Stimulated activated CD8-positive, alpha-beta memory T cell treated with anti-CD3 and anti-CD28 coated beads, Interleukin-15, amount 100 ng/mL, for 1 hour (primary cell): ENCODE data around the gene HMCN2.
A peak's percentile ranks its signal among the peaks of the same experiment; 100 is the strongest.

Experiments
- DNase-seq: peaks from one replicate; pipeline ENCODE4 v3.0.0-alpha.2; 2020; ENCODE audit warnings: low read depth

The HMCN2 gene, protein sequence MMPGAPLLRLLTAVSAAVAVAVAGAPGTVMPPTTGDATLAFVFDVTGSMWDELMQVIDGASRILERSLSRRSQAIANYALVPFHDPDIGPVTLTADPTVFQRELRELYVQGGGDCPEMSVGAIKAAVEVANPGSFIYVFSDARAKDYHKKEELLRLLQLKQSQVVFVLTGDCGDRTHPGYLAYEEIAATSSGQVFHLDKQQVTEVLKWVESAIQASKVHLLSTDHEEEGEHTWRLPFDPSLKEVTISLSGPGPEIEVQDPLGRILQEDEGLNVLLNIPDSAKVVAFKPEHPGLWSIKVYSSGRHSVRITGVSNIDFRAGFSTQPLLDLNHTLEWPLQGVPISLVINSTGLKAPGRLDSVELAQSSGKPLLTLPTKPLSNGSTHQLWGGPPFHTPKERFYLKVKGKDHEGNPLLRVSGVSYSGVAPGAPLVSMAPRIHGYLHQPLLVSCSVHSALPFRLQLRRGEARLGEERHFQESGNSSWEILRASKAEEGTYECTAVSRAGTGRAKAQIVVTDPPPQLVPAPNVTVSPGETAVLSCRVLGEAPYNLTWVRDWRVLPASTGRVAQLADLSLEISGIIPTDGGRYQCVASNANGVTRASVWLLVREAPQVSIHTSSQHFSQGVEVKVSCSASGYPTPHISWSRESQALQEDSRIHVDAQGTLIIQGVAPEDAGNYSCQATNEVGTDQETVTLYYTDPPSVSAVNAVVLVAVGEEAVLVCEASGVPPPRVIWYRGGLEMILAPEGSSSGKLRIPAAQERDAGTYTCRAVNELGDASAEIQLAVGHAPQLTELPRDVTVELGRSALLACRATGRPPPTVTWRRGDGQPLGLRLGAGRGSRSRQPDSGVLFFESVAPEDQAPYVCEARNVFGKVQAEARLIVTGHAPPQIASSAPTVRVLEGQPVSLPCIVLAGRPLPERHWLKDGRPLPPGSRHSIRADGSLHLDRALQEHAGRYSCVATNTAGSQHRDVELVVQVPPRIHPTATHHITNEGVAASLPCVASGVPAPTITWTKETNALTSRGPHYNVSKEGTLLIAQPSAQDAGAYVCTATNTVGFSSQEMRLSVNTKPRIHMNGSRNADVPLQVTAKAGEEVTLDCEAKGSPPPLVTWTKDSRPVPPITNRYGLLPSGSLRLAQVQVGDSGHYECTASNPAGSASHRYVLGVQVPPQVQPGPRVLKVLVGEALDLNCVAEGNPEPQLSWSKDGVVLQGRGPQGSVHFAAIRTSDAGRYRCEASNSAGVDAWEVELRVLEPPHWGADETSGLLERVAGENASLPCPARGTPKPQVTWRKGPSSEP (N-terminal part only)

DNA sequence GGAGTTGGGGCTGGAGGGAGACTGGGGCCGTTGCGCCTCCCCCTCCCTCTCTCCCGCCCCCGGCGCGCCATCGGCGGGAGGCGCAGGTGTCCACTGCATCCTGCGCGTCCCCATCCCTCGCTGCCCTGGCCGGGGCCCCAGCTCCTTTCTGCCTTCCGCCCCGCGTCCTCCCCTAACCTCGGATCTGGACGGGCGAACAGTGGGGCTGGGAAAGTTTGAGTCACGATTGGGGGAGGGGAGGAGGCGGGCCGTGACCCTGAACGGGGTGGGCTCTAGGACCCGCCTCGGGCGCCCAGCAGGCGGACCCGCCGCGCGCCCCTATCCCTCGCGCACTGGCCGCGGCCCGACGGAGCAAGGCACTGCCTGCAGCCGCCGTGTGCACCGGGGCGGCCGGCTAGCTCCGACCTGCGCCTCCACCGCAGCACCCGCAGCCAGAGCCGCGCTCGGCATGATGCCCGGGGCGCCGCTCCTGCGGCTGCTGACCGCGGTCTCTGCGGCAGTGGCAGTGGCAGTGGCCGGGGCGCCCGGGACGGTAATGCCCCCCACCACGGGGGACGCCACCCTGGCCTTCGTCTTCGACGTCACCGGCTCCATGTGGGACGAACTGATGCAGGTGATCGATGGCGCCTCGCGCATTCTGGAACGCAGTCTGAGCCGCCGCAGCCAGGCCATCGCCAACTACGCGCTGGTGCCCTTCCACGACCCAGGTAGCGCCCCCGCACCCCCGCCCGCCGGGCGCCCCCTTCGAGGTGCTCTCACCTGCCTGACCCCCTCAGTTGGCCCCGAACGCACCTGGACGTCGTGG is at the start of gene HMCN2:
TSS of gene HMCN2 (plus strand) at position 330 of the 805 bp plus-strand sequence. CDS start at position 449, 119 bp downstream.
- no peak for DNase-seq

DNA sequence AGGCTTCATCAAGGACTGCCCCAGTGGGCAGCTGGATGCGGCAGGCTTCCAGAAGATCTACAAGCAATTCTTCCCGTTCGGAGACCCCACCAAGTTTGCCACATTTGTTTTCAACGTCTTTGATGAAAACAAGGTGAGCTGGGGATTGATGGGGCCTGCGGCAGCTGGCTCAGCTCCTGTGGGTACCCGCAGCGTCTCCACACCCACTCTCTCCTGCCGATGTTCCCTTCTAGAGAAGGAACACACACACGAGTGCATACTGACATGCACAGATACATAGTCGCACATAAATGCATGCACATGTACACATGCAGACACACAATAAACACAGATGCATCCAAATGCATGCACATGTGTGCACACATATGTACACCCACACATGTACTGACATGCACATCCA is 47.7 kb upstream of the HMCN2 start:
- no peak for DNase-seq

DNA sequence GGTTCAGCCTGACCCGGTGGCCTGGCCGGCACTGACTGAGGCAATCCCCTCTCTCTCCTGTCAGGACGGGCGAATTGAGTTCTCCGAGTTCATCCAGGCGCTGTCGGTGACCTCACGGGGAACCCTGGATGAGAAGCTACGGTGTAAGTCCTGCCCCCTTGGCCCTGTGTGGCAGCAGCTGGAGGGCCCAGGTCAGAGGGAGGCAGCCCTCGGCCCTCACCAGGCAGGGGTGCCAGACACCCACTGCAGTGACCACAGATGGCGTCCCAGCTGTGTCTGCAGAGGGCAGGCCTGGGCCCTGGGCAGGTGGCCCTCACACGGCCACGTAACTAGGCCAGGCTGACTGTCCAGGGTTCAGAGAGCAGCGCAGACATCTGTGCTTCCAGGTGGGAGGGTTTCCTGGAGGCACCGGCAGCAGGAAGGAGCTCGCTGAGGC is 45.9 kb upstream of the HMCN2 start:
- DNase-seq = no peak

DNA sequence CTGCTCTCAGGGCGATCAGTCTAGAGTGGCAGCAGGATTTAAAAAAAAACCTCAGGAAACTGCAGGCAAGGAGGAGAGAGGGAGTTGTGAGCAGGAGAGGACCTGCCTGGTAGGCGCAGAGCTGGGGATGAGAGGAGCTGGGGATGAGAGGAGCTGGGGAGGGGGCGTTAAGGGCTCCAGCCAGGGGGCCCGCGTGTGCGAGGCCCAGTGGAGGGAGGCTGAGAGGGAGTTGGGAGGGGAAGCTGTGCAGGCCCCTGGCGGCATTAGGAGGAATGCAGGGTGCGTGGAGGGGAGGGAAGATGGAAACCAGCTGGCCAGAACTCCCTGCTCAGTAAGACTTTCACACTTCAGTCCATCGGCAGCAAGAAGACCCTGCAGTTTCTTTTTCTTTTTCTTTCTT is 45.2 kb upstream of the HMCN2 start:
- no peak for DNase-seq

DNA sequence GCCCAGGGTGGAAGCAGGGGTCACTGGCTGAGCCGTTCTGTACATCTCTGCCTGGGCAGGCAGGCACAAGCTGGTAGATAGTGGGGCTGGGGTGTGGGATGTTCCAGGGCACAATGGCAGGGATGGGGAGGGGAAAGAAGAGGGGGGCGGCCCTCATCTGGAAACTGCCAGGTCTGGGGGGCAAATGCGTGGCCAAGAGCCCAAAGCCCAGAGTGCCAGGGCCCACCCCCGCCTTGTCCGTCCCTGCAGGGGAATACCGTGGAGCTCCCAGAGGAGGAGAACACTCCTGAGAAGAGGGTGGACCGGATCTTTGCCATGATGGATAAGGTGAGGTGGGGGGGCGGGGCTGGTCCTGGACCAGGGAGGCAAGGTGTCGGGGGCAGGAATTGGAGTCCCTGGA is 42.7 kb upstream of the HMCN2 start:
- no peak for DNase-seq

DNA sequence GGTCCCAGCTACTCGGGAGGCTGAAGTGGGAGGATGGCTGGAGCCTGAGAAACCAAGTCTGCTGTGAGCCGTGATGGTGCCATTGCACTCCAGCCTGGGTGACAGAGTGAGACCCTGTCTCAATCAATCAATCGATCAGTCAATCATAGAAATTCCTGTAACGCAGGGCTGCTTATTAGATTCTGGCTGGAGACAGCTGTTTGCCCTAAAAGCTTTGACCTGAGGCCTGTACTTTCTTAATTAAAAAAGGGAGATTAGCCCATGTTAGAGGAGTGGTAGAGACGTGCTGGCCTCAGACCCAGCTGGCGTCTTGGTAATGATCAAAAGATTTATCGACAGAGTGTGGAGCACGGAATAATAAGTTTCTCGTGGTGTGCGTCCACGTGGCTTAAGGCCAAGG is 40.5 kb upstream of the HMCN2 start:
- no peak for DNase-seq

DNA sequence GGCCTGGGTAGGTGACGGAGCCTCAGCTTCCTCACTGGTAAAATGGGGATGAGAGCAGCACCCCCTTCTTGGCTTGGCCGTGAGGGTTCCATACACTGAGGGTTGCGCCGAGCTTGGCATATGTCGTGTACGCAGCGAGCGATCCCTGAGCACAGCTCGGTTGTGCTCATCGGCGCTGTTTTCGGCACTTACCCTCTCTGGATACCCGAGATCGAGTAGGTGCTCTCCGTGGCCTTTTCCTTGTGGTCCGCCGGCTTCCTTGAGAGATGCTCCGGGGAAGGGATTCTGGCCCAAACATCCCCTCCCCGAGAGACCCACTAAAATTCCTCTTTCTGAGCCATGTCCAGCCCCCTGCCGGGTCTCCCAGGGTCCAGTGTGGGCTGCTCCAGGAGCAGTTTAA is 40.0 kb upstream of the HMCN2 start:
- no peak for DNase-seq

DNA sequence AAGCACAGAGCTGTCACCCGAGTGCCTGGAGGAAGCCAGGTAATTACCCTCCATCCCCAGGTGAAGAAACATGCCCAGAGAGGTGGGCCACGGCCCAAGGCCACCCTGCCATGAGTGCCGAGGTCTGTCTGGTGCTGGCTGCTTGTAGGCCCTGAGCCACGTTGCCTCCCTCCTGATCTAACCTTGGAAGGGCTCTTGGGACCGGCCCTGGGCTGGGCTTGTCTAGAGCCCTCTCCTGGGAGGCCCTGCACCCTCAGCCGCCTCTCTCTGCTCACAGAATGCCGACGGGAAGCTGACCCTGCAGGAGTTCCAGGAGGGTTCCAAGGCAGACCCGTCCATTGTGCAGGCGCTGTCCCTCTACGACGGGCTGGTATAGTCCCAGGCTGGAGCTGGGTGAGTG is 39.4 kb upstream of the HMCN2 start:
- no peak for DNase-seq

DNA sequence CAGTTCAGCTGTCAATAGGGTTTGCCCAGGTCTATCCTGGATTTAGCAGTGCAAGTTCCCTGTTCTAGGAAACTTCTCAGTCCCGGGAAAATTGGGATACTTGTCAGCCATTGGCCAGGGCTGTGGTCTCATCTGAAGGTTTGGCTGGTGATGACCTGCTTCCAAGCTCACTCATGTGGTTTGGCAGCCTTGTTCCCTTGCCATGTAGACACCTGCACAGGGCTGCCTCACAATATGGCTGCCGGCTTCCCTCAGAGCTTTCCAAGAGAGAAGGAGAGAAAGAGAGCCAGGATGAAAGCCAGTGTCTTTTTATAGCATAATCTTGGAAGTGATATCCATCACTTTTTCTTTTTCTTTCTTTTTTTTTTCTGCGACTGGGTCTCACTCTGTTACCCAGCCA is 37.7 kb upstream of the HMCN2 start:
- no peak for DNase-seq

DNA sequence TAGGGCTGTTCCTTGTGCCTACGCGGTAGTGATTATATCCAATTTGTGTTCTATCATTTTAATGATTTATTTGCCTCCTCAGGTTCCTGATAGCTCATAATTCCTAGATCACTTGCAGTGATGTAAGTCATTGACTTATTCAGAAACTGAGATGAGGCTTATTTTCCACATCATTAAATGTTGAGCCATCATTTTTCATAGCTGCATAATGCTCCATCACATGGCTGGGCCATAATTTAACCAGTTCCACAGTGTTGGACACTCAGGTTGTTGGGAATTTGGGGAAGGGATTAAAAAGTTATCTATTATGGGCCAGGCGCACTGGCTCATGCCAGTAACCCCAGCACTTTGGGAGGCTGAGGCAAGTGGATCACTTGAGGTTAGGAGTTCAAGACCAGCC is 35.8 kb upstream of the HMCN2 start:
- no peak for DNase-seq

DNA sequence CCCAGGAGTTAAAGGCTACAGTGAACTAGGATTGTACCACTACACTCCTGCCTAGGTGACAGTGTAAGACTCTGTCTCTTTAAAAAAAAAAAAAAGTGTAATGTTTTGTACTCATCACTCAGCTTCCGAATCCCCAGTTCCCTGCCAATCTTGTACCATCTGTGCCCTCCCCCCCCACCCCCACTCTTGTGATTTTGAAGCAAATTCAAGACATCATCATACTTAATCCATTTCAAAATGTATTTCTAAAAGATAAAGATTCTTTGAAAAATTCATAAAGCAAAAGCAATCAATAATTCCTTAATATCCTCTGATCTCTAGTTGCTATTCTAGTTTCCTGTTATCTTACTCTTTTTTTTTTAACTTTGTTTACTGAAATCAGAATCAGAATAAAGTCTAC is 34.9 kb upstream of the HMCN2 start:
- DNase-seq = no peak

DNA sequence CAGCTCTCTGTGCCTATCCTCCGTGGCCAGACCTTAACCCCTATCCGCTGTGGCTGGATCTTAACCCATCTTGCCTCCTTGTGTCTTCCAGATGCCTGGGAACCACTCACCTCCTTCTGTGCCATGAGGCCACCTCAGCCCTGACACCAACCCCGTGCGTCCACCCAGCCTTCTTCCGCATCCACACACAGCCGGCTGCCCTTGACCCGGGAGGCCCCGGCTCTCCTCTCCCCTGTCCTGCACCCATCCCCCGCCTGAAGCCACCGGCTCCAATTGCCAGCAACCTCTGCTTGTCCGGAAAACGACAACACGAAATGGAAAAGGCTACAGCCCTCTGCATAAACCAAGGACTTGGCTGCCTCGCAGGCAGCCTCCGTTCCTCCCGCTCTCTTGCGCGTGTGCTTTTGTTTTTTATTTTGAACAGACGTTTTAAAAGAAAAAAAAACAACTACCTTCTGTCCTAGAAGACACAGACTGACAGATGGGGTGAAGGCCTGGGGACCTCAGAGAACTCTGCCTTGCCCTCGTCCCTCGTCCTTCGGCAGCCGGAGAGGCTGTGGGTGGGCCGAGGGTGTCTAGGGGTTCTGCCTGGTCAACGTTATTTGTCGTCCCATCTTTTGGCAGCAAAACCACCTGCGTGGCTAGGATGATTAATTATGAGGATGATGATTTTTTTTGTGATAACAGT is 32.5 kb upstream of the HMCN2 start:
- DNase-seq = no peak

DNA sequence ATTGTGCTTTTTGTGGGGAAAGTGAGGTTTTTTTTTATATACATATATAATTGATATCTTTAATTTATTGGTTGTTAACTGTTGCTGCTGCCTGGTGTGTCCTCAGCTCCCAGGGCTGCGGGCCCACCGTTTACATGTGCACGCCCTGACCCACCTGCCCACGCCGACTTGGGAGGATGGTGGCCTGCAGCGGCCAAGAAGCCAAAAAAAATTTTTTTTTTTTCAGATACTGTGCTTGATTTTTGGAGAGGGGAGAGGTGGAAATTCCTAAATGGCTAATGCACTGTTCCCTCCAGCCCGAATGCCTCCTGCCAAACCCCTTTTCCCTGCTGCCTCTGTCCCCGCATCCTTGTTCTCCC is 32.0 kb upstream of the HMCN2 start:
- no peak for DNase-seq

DNA sequence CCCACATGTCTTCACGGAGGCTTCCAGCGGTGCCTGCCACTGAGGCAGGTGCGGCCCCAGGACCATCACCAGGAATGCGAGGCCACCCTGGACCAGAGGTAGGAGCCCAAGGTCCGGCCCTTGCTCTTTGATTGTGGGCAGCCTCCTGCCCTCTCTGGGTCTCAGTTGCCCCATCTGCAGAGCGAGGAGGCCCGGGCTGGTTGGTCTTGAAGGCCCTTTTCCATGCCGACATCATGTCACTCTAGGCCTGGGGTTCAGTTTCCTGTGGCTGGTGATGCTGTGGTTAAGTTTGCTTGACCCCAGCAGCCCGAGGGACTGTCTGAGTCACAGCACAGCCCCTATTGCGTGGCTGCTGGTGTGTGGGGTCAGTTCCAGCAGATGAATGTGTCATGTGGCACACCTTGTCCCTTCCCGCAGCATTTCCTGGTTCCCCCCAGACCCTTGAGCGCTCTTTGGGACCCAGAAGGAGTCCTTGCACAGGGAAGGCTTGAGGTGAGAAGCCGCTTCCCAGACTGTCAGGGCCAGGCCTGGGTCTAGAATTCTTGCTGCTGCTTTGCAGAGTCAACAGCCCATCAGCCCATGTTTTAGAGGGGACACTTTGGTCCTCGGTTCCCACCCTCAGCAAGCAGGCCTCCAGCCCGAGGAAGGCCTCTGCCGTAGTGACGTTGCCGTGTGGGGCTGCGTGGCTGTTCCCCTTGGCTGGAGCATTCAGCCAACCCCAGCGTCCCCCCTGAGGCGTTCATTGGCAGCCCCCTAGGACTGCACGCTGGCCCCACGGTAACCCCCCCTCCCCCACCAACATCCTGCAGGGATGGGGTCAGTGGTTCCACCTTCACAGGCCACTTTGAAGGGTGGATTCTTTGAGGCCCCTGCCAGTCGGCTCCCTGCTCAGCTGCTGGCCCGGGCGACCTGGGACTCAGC is 31.0 kb upstream of the HMCN2 start:
- DNase-seq = no peak

DNA sequence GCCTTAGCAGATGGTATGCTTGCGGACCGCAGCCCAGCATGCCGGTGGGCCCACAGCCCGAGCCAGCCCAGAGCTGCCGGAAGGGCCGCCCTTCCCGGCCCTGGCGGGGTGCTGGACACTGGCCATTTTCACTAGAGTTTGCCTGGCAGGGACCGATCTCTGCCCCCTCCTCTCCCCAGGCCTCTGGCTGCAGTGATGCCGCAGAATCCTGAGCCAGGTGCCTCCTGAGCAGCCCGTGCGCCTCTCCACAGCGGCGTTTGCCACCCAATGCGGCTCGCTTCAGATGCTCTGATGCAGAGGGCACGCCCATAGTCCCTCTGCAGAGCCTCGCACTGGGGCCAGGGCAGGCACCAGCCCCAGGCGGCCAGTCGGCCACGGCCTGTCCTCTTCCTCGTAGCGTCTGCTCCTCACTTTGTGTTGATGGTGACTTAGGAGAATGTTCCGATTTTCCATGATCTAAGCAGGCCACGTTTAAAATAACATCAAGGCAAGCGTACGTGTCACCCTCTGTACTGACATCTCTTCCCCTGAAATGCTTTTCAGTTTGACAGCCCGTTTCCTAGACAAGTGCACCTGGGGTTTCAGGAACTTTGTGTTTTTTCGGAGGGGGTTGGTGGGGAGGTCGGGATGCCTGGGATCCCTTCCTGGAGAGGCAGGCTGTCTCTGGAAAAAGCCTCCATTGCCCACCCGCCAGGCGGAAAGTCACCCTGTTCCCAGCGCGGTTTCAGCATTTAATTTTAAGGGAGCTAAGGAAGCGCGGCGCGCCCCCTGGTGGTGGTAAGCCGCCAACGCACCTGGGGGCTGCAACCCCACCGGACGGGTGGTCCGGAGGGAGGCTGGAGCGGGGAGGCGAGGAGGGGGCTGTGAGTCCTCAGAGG is 29.8 kb upstream of the HMCN2 start:
- DNase-seq = peak; percentile 47

DNA sequence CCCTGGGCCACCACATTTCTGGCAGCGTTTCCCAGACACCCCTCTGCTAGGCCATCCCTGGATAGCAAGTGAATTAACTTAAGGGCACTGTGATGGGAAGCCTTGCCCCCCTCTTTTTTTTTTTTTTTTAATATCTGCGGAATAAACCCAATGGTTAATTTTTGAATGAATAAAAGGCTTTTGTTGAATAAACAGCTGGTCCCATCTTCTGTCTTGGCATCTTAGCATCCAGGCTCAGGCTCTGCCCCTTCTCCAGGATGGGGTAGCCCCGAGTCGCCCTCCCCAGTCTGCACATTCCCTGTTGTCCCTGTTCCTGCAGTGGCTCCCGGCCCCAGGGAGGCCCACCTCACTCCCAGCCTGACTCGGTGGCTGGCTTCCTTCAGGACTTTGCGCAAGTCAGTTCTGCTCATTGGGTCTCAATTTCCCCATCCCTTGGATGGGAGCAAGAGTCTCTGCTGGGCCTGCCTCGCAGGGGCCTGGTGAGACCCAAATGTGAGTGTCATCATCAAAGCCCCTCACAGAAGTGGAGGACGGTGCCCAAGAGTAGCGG is 29.0 kb upstream of the HMCN2 start:
- no peak for DNase-seq

DNA sequence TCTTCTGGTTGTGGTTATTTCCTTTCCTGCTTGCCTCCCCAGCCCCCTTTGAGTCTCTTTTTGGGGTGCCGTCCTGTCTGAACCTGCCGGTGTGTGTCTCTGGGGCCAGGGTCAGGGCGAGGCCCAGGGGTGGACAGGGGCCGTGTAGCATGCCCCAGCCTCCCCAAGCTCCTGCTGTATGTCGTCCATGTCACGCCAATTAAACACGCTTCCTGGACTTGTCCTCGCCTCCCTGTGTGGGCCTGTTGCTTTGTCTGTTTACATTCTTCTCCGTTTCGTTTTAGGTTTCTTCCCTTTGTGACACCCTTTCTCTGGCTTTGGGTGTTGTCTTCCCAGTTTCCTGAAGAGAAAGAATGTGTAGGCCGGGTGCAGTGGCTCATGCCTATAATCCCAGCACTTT is 28.5 kb upstream of the HMCN2 start:
- no peak for DNase-seq

DNA sequence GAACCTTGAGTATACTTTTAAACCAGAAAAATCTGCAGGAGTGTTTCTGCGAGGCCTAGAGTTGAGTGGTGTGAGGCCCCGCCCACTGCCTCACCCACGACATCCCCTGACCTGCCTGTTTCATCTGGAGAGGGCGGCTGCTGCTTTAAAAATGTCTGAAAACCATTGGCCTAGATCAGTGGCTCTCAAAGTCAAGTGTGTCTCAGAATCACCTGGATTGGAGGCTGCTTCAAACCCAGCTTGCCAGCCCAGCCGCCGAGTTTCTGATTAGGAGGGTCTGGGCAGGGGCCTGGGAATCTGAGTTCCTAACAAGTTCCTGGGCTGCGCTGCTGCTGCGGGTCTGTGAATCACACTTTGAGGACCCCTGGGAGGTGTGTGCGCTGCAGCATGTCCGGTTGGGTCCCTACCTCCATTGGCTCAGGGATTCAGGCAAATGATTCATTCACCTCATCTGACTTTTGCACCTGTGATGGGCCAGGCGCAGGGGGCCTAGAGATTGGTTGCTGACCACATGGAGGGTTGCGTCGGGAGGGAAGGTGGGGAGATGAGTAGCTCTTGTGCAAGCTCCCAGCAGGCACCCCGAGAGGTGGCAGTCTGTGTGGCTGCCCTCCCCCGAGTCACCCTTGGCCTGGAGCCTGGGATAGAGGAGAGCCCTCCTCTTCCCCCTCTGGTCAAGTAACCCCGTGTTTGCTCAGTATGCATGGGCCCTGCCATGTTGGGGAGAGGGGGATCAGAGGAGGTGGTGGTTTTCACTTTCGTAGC is 27.6 kb upstream of the HMCN2 start:
- no peak for DNase-seq
